Measurements from ENCODE around the gene RLN3.
A peak's percentile ranks its signal among the peaks of the same experiment; 100 is the strongest.
"Not testable (repeated sequence)": the region's sequence is repeated elsewhere in the genome, so short reads cannot be mapped to it uniquely, and the experiment has no call there.

Gene RLN3

GRCh38 chr19:14031719-14032480 lies 4.0 kb downstream of the RLN3 start, which contains the start of gene IL27RA:
TSS of gene IL27RA (plus strand) at chr19:14031762. CDS start at chr19:14031873, 111 bp downstream.
- Histone ChIP-seq H3K4me3 (replicated peaks; ENCODE audit: insufficient read depth, low read length) (peak within 1 kb of the TSS; percentile 65), H3K27ac (replicated peaks) (peak within 1 kb of the TSS; percentile 74), H3K27me3 (ENCODE audit: insufficient read depth, poor library complexity, severe bottlenecking) (no peaks in the 10 kb centered on the region)
- DNase-seq (ENCODE audit: low read depth in 1 of 2, low spot score in 1 of 2): peak; percentile 69 to 71
- TF ChIP-seq POLR2AphosphoS5 (IDR thresholded peaks at IDR 0.05; ENCODE audit: low read depth): no peak; the same call in none of the 2 replicates
- peak; percentile 49 for TF ChIP-seq REST (IDR thresholded peaks at IDR 0.05; ENCODE audit: insufficient replicate concordance, low read depth)
- TF ChIP-seq GABPA (IDR thresholded peaks at IDR 0.05; ENCODE audit: low read depth): no peak
- no peak for TF ChIP-seq SPI1 (IDR thresholded peaks at IDR 0.05; ENCODE audit: borderline replicate concordance, low read depth)
- TF ChIP-seq CTCF (IDR thresholded peaks at IDR 0.05; ENCODE audit: insufficient read depth, low read length): peak; percentile 60

- no peak for DNase-seq (ENCODE audit: low read depth in 1 of 2, low spot score in 1 of 2)
- no peak overlapping the region for H3K4me3 ChIP-seq (replicated peaks; ENCODE audit: insufficient read depth, low read length)
- no peaks in the 10 kb centered on the region for H3K27me3 ChIP-seq (ENCODE audit: insufficient read depth, poor library complexity, severe bottlenecking)
- no peak overlapping the region for H3K27ac ChIP-seq (replicated peaks)
- TF ChIP-seq CTCF (IDR thresholded peaks at IDR 0.05; ENCODE audit: insufficient read depth, low read length) (no peak), REST (IDR thresholded peaks at IDR 0.05; ENCODE audit: insufficient replicate concordance, low read depth) (no peak), SPI1 (IDR thresholded peaks at IDR 0.05; ENCODE audit: borderline replicate concordance, low read depth) (no peak)
Measured at GRCh38 chr19:14033946-14034345, 6.0 kb downstream of the RLN3 start.

- H3K4me3 ChIP-seq (replicated peaks; ENCODE audit: insufficient read depth, low read length); H3K27me3 ChIP-seq (ENCODE audit: insufficient read depth, poor library complexity, severe bottlenecking); DNase-seq (ENCODE audit: low read depth in 1 of 2, low spot score in 1 of 2); H3K27ac ChIP-seq (replicated peaks): not testable (repeated sequence)
Measured at GRCh38 chr19:14035159-14035558, 7.2 kb downstream of the RLN3 start.

GRCh38 chr19:14035706-14036105 lies 7.8 kb downstream of the RLN3 start:
- TF ChIP-seq REST (IDR thresholded peaks at IDR 0.05; ENCODE audit: insufficient replicate concordance, low read depth): no peak
- no peak for TF ChIP-seq GABPA (IDR thresholded peaks at IDR 0.05; ENCODE audit: low read depth)
- TF ChIP-seq POLR2AphosphoS5 (IDR thresholded peaks at IDR 0.05; ENCODE audit: low read depth): no peak
- no peak for TF ChIP-seq SPI1 (IDR thresholded peaks at IDR 0.05; ENCODE audit: borderline replicate concordance, low read depth)
- no peak for TF ChIP-seq CTCF (IDR thresholded peaks at IDR 0.05; ENCODE audit: insufficient read depth, low read length)
- DNase-seq (ENCODE audit: low read depth in 1 of 2, low spot score in 1 of 2): no peak
- H3K27me3 ChIP-seq (ENCODE audit: insufficient read depth, poor library complexity, severe bottlenecking): no peaks in the 10 kb centered on the region
- no peak overlapping the region for H3K27ac ChIP-seq (replicated peaks)
- no peak overlapping the region for H3K4me3 ChIP-seq (replicated peaks; ENCODE audit: insufficient read depth, low read length)
